Activated CD4-positive, alpha-beta T cell treated with anti-CD3 and anti-CD28 coated beads for 24 hours (primary cell): ENCODE measurements around the gene PRMT1.
A peak's percentile ranks its signal among the peaks of the same experiment; 100 is the strongest.

ENCODE experiments used
- DNase-seq, 2 donors: peaks; one replicate each; pipeline ENCODE4 v3.0.0-alpha.2; 2020; ENCODE audit warnings: low read depth in 2 of 2

The PRMT1 gene

GRCh38 chr19:49667473-49667872 lies 9.6 kb upstream of the PRMT1 start:
- DNase-seq = no peak

DNA sequence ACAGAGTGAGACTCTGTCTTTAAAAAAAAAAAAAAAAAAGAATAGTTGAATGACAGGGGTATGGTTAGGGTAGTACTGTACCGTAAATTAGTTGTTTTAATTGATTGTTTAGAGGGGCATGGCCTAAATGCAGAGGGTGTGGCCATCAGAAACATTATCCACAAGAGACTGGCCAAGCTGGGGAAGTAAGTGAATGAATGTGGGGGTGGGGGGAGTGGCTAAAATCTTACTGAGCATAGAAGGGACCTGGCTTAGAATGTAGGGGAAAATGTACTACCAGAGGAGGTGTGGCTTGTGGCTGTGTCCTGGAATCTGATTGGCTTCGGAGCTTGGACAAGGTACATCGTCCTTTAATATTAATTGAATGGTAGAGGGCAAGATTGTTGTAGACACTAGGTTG lies 7.6 kb upstream of the PRMT1 start:
- DNase-seq = no peak

- peak; percentile 65 to 72 for DNase-seq
These were observed 4.7 kb upstream of the PRMT1 start for GRCh38 chr19:49672131-49672919.

DNA sequence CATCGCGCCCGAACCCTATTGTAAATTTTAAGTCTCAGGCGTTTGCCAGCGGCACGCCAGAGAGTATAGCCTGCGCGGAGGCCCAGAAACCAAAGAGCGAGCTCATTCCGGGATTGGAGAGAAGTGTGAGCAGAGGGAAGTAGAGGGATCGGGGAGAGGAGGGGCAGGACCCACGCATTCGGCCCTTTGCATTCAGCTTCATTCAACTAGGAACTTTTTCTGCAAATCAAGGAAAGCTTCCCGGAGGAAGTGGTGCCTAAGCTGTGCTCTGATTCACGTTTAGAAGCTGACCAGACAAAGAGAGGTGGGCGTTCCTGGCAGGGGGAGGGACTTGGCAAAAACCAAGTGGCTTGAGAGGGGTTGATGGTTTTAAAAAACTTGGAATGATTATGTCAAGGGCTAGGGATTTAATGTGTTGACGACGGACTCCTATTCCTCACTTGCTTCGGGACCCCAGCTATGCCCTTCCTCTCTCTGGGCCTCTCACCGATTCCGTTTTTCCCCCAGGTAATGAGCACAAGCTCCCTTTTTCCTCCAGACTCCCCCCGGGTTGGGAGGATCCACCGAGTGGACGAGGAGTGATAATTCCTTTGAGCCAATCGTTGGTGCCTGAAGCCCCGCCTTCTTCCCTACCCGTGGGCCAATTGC lies 811 bp upstream of the PRMT1 start:
- DNase-seq = peak; percentile 36 to 50

DNA sequence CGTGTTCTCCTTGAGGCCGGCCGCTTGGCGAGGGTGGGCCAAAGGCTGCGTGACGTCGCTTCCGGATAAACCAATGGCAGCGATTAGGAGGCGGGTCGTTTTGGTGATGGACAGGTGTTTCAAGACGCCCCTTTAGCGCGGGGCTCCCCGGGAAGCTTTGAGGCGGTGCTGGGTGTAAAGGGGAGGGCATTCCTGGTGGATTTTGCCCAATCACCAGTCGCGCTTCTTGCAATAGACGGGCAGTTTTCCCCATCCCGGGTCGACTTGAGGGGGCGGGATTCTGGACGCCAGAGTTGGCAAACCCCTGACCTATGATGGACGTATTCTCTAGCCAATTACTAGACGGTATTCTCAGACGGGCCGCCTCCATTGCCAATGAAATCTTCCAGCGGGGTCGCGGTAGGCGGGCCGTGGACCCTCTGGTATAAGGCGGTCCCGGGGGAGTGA lies 264 bp upstream of the PRMT1 start:
- peak; percentile 96 to 98 for DNase-seq

DNA sequence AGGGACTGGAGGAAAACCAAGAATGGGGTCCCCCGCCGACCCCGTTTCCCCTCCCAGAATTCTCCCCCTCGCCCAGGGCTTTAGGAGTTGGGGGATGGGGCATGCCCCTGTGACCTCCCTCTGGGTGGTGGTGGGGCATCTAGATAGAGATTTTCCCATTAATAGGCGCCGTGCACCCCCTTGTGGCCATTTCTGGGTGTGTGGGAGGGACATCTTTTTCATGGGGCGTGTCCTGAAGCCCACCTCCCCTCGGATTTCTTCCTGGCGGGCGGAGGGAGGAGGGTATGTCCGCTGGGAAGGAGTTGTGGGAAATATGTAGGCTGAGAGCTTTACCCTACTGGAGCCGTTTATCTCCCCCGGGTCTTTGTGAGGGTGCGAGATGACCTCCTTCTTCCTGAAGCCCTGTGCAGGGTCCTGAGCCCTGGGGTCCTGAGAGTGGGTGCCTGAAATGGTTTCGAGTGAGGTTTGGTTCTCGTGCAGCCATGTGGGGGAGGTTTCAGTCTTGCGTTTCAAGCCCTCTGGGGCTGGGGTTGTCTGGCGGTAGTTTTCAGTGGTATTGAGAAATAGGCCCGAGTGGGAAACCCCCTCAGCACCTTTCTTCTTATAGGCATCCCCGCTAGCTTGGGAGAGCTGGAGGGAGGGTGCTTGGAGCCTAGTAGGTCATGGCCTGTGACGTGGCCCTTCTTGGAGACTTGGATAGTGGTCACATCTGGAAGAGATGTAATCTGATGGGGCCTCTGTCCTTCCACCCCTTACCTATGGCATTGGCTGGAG lies 1.0 kb downstream of the PRMT1 start:
- DNase-seq = peak; percentile 66 to 71

DNA sequence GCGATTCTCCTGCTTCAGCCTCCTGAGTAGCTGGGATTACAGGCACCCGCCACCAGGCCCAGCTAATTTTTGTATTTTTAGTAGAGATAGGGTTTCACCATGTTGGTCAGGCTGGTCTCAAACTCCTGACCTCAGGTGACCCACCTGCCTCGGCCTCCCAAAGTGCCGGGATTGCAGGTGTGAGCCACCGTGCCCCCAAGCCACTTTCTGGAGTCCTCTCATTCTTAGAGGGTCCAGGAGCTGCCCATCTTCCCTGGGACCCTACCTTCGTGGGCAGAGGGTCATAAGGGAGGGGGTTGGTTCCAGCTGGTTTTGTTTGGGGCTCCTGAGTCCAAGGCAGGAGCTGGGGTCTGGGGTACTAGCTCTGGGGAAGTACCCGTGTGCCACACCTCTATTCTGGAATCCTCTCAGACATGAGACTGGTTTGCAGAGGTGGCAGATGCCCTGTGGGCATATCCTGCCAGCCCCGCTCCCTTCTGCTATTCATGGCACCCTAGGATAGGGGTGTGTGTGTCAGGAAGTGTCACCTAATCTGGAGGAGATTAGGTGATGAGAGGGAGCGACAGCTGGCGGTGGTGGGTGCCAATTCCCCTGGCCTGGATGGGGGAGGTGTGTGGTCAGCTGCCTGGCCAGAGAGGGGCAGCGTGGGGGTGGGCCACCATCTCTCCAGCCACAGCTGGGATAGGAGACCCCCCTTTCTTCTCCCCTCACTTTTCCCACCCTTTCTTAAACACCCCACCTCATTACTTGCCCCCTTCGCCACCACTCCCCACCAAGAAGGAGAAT lies 2.1 kb downstream of the PRMT1 start:
- no peak for DNase-seq

- no peak for DNase-seq
These were observed 2.8 kb downstream of the PRMT1 start for GRCh38 chr19:49679771-49680413.

DNA sequence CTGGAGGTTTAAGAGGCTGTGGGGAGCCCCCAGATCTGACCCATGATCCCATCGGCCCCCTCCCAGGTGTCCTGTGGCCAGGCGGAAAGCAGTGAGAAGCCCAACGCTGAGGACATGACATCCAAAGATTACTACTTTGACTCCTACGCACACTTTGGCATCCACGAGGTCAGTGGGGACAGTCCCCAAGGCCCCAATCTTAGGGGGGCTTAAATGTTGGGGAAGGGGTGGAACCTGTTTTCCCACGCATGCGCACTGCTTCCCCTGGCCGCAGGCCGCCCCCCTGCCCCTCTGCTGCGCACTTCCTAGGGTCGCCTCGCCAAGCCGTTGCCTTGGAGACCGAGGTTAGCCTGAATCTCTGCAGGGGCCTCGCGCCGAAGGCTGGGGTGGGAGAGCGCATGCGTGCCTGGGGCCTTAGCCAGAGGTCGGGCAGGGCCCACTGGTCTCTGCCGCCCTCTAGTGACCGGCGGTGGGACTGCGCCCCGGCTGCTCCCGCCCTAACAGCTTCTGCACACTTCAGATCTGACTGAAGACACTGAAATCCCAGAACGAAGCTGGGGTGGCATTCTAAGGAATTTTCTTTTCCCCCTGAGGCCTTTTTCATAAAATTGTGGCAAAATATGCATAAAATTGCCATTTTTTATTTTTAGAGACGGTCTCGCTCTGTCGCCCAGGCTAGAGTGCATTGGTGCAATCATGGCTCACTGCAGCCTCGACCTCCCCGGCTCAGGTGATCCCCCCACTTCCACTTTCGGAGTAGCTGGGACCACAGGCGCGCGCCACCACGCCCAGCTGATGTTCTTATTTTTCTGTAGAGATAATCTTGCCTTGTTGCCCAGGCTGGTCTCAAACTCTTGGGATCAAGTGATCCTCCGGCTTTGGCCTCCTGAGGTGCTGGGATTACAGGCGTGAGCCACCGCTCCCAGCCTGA lies 3.6 kb downstream of the PRMT1 start:
- peak; percentile 96 to 97 for DNase-seq

- DNase-seq = no peak
These were observed 4.8 kb downstream of the PRMT1 start for GRCh38 chr19:49681830-49682229.

GRCh38 chr19:49682274-49682673 lies 5.2 kb downstream of the PRMT1 start:
- no peak for DNase-seq

DNA sequence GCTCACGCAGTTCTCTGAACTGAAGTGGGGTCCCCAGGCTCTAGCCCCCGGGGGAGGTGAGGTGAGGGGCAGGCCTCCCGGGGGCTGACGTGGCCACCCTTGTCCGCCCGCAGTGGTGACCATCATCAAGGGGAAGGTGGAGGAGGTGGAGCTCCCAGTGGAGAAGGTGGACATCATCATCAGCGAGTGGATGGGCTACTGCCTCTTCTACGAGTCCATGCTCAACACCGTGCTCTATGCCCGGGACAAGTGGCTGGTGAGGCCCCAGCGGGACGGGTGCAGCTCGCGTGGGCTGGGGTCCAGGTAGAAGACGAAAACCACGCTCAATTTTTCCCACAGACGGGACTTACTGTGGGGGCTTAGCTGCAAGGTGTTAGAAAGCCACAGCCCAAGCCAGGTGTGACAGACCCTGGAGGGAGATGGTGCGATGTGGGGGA lies 6.8 kb downstream of the PRMT1 start:
- no peak for DNase-seq

GRCh38 chr19:49684251-49684982 lies 7.3 kb downstream of the PRMT1 start:
- no peak for DNase-seq

DNA sequence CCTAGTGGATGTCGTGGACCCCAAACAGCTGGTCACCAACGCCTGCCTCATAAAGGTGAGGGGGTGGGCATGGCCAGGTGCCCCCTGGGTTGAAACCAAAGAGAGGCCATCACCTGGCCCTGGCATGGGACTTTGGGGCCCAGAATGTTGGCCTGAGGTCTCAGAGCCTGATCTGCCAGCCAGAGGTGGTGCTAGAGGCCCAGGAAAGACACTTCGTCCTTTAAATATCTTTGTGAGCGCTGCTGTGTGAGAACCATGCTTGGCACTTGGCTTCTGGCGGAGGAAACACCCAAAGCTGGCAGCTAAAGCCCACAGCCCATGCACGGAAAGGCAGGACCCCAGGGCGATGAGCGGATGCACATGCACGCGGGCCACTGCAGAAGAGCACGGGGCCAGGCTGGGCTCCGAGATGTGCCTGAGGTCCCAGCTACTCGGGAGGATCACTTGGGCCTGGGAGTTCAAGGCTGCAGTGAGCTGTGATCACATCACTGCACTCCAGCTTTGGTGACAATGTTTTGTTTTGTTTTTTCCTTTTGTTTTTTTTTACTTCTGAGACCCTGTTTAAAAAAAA lies 8.0 kb downstream of the PRMT1 start:
- no peak for DNase-seq

DNA sequence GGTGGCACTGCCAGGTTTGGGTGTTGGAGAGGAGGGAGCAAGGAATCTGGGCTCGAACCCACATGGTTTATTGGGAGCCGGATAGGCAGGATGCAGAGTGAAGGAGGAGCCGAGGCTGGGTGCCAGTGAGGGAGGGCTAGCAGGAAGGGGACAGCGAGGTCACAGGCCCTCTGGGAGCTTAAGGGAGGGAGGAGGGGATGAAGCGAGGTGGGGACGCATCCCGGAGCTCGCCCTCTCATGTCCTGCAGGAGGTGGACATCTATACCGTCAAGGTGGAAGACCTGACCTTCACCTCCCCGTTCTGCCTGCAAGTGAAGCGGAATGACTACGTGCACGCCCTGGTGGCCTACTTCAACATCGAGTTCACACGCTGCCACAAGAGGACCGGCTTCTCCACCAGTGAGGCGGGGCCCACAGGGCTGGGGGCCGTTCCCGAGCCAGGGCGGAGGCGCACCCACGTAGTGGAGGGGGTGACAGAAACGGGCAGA lies 8.8 kb downstream of the PRMT1 start:
- no peak for DNase-seq

DNA sequence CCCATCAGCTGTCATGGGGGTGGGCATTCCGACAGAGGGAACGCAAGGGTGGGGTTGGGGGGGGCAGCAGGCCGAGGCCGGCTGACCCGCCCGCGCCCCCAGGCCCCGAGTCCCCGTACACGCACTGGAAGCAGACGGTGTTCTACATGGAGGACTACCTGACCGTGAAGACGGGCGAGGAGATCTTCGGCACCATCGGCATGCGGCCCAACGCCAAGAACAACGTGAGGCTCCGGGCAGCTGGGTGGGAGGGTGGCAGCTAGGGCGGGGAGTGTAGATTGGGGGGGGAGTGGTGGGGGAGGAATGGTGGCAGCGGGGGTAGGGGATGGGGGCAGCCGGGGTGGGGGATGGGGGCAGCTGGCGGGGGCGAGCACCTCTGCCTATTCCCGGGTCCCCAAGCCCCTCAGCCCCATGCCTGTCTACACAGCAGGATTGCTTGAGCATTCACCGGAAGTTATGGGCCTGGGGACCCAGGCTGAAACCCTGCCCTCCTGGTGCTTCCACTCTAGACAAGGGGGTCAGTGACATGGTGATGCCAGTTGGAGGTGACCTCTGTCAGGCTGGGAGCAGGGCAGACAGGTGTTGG lies 9.5 kb downstream of the PRMT1 start:
- DNase-seq = no peak

DNA sequence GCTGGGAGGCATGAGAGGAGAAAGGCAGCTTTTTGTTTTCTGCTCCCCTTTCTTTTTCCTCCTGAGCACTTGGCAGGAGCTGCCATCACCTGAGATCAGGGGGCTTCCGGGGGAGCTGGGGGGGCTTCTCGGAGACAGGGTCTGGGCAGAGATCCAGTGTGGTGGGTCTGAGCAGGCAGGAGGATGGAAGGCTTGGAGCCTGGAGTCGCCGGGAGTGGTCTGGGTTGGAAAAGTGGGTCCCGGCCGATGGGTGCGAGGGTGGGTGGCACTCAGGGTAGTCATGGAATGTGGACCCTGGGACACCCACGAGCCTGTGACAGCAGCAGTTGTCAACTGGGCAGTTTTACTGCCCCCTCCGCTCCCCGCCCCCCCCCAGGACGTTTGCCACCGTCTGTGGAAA lies 10.1 kb downstream of the PRMT1 start:
- DNase-seq = no peak

GRCh38 chr19:49687566-49688316 lies 10.7 kb downstream of the PRMT1 start:
- no peak for DNase-seq
